ENCODE measurements around the gene MDGA2. TPM values are rescaled to one million over a fixed set of nuclear protein-coding genes. Genes with fewer than 3 reads are reported as not detected.
"Not testable (repeated sequence)": the region's sequence is repeated elsewhere in the genome, so short reads cannot be mapped to it uniquely, and the experiment has no call there.

MDGA2 gene
- total RNA-seq, 1 donor from 2014 or later: 0.75 TPM

DNA sequence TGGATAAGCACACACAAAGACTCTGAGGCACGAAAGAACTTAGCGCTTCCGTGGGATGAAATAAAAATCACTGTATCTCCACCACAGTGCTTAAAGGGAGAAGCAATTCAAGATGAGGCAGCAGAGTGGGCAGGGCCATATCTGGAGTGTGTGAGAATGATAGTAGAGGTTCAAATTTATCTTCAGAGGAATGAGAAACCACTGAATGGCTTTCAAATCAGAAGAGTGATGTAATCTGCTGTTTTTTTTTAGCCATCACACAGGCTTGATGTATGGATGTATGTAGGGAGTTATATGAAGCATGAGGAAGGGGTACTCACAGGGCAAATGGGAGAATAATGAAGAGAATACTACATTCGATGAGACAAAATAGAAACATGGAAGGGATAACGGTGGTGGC, 24.1 kb downstream of the MDGA2 start:
- Histone ChIP-seq H3K36me3 (ENCODE audit: control insufficient read depth, insufficient read depth, low read length) (no peaks in the 10 kb centered on the region), H3K27me3 (ENCODE audit: control insufficient read depth, insufficient read depth, low read length) (no peaks in the 10 kb centered on the region), H3K4me3 (ENCODE audit: low read depth, low read length) (no peak overlapping the region)
- DNase-seq (ENCODE audit: low read depth): no peak
- no peak for TF ChIP-seq CTCF (IDR thresholded peaks at IDR 0.05; ENCODE audit: insufficient read depth, low read length, poor library complexity, severe bottlenecking)

- DNase-seq (ENCODE audit: low read depth): no peak
- no peaks in the 10 kb centered on the region for H3K36me3 ChIP-seq (ENCODE audit: control insufficient read depth, insufficient read depth, low read length)
- no peak overlapping the region for H3K4me3 ChIP-seq (ENCODE audit: low read depth, low read length)
- no peaks in the 10 kb centered on the region for H3K27me3 ChIP-seq (ENCODE audit: control insufficient read depth, insufficient read depth, low read length)
- TF ChIP-seq CTCF (IDR thresholded peaks at IDR 0.05; ENCODE audit: insufficient read depth, low read length, poor library complexity, severe bottlenecking): no peak
Observed at GRCh38 chr14:47637753-47638152, 37.7 kb downstream of the MDGA2 start.

DNA sequence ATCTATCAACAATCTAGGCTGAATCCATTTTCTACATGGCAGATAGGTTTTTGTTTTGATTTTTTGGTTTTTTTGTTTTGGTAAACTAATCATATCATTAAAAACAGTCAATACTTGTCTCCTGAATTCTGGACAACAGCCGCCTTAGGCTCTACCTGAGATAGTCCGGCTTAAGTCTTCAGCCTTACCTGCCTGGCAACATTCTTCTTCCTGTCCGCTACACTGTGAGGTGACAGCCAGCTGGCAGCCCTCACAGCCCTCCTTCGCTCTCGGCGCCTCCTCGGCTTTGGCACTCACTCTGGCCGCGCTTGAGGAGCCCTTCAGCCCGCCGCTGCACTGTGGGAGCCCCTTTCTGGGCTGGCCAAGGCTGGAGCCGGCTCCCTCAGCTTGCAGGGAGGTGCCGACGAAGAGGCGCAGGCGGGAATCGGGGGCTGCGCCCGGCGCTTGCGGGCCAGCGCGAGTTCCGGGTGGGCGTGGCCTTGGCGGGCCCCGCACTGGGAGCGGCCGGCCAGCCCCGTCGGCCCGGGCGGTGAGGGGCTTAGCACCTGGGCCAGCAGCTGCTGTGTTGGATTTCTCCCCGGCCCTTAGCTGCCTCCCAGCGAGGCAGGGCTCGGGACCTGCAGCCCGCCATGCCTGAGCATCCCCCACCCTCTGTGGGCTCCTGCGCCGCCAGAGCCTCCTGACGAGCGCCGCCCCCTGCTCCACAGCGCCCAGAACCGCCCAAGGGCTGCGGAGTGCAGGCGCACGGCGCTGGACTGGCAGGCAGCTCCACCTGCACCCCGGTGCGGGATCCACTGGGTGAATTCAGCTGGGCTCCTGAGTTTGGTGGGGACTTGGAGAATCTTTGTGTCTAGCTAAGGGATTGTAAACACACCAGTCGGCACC, 49.0 kb downstream of the MDGA2 start:
- H3K27me3 ChIP-seq (ENCODE audit: control insufficient read depth, insufficient read depth, low read length): no peaks in the 10 kb centered on the region
- DNase-seq (ENCODE audit: low read depth): no peak
- no peak for TF ChIP-seq CTCF (IDR thresholded peaks at IDR 0.05; ENCODE audit: insufficient read depth, low read length, poor library complexity, severe bottlenecking)
- no peak overlapping the region for H3K4me3 ChIP-seq (ENCODE audit: low read depth, low read length)
- H3K36me3 ChIP-seq (ENCODE audit: control insufficient read depth, insufficient read depth, low read length): no peaks in the 10 kb centered on the region

GRCh38 chr14:47624126-47624525, 51.3 kb downstream of the MDGA2 start:
- not testable (repeated sequence) for H3K27me3 ChIP-seq (ENCODE audit: control insufficient read depth, insufficient read depth, low read length); H3K36me3 ChIP-seq (ENCODE audit: control insufficient read depth, insufficient read depth, low read length); H3K4me3 ChIP-seq (ENCODE audit: low read depth, low read length); DNase-seq (ENCODE audit: low read depth)

DNA sequence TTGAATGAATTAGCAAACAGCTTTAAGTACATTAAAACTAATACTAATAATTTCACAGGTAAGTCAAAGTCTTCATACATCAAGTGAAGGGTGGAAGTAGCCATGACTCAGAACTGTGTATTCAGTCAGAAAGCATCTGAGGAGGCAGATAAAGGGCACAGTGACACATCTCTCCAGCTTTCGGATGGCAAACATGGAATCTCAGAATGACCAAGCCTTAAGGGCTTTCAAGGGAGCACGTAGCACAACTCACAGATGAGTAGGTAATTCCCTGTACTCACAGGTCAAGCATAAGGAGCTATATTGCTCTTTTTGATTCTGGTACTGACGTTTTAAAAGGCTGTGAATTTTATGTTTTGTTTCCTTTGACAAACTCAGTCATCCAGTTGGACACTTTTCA, 56.0 kb downstream of the MDGA2 start:
- peak; percentile 19 for DNase-seq (ENCODE audit: low read depth)
- no peak overlapping the region for H3K4me3 ChIP-seq (ENCODE audit: low read depth, low read length)
- H3K27me3 ChIP-seq (ENCODE audit: control insufficient read depth, insufficient read depth, low read length): no peaks in the 10 kb centered on the region
- H3K36me3 ChIP-seq (ENCODE audit: control insufficient read depth, insufficient read depth, low read length): no peaks in the 10 kb centered on the region
- TF ChIP-seq CTCF (IDR thresholded peaks at IDR 0.05; ENCODE audit: insufficient read depth, low read length, poor library complexity, severe bottlenecking): no peak

DNA sequence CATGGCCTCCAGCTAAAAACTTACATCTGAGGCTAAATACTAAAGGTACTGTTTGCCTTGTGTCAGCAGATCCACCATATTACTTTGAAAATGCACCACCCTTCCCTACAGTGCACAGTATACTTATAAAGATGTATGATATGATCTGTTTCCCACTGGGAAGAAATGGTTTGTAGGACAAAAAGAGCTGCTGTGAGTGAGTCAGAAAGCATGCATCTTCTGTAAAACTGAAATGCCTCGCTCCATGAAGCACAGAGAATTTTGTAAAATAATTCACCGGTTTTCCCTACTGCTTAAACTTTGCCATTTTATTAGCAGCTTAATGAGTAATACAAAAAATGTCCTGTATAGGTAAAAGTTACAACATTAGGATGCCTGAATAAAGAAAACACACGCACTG, 68.8 kb downstream of the MDGA2 start:
- Histone ChIP-seq H3K4me3 (ENCODE audit: low read depth, low read length) (no peak overlapping the region), H3K36me3 (ENCODE audit: control insufficient read depth, insufficient read depth, low read length) (no peaks in the 10 kb centered on the region), H3K27me3 (ENCODE audit: control insufficient read depth, insufficient read depth, low read length) (no peaks in the 10 kb centered on the region)
- TF ChIP-seq CTCF (IDR thresholded peaks at IDR 0.05; ENCODE audit: insufficient read depth, low read length, poor library complexity, severe bottlenecking): no peak
- DNase-seq (ENCODE audit: low read depth): peak; percentile 32

All from kidney epithelial cell (primary cell).